ENCODE results near the gene BBX. TPM values are rescaled to one million over a fixed set of nuclear protein-coding genes. Genes with fewer than 3 reads are reported as not detected.

BBX gene
- total RNA-seq, 1 donor from 2014 or later, result 62.3 TPM

DNA sequence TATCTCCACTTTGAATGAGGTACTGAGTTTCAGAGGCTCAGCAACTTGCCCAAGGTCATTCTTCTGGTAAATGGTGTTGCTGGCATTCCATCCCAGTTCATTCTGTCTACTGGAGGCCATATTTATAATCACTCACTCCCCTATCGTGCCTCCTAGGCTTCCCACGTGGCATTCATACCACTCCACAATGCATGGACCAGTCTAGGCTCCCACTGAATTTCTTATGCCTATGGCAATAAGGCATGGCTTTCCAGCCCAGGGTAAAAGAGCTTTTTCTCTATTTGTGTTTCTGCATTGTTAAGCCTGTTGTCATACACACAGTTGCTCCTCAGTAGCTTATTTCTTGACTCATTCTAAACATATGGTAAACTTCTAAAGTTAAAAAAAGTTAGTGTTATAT is 19.9 kb downstream of the BBX start:
- Histone ChIP-seq H3K27ac (no peak overlapping the region), H3K9me3 (no peaks in the 10 kb centered on the region), H3K27me3 (no peaks in the 10 kb centered on the region), H3K4me1 (no peaks in the 10 kb centered on the region), H3K36me3 (no peaks in the 10 kb centered on the region), H3K4me3 (no peak overlapping the region)
- ATAC-seq (no peak), DNase-seq (no peak)
- TF ChIP-seq, protein P1, sequence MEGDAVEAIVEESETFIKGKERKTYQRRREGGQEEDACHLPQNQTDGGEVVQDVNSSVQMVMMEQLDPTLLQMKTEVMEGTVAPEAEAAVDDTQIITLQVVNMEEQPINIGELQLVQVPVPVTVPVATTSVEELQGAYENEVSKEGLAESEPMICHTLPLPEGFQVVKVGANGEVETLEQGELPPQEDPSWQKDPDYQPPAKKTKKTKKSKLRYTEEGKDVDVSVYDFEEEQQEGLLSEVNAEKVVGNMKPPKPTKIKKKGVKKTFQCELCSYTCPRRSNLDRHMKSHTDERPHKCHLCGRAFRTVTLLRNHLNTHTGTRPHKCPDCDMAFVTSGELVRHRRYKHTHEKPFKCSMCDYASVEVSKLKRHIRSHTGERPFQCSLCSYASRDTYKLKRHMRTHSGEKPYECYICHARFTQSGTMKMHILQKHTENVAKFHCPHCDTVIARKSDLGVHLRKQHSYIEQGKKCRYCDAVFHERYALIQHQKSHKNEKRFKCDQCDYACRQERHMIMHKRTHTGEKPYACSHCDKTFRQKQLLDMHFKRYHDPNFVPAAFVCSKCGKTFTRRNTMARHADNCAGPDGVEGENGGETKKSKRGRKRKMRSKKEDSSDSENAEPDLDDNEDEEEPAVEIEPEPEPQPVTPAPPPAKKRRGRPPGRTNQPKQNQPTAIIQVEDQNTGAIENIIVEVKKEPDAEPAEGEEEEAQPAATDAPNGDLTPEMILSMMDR (IDR thresholded peaks at IDR 0.05), result no peak
- intact Hi-C loops (cut with DNase I), result no loop called here

DNA sequence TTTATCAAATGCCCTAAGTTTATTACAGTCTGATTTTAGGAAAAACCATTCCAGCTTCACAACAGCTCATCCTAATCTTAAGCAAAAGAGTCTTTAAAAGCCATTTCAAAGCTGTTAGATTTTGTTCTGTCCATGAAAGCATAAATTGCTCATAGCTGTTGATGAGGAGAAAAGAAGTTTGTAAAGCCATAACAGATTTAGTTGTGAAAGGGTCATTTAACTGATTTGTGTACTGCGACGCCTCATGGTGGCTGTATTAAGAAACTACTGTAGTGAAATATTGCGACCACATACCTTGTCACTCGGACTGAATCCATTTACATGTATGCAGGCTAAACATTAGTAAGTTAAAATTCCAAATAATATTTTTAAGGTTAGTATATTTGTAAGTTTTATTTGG is 20.9 kb downstream of the BBX start:
- intact Hi-C loops (cut with DNase I), result no loop called here
- no peak for ATAC-seq

DNA sequence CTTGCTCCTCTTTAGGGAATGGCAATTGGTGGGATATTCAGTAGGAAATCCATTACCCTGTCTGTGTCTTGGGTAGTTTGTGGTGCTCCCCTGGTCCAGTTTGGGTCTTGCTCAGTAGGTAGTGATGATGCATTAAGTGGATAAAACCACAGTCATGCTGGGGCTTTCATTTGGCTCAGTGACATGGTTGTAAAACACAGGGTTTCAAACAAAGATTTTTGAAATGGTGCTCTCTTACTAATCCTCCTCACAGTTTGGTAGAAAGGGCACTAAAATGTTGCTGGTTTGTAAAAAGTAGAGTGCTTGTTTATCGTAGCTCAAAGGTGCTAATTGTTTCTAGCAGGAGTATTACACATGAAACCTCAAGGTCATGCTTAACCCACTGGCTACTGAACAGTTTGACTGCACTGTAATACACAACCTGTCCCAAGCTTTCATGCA is 22.9 kb downstream of the BBX start:
- H3K4me3 ChIP-seq, result no peak overlapping the region
- intact Hi-C loops (cut with DNase I), result no loop called here
- ATAC-seq (no peak), DNase-seq (no peak)
- H3K27ac ChIP-seq, result no peak overlapping the region
- H3K9me3 ChIP-seq, result no peaks in the 10 kb centered on the region
- no peaks in the 10 kb centered on the region for H3K27me3 ChIP-seq
- H3K4me1 ChIP-seq, result no peaks in the 10 kb centered on the region
- TF ChIP-seq, protein P1 (IDR thresholded peaks at IDR 0.05), result no peak
- H3K36me3 ChIP-seq, result no peaks in the 10 kb centered on the region

More for the DNA sequence above, 20.9 kb downstream of the BBX start:
- no peak overlapping the region for H3K27ac ChIP-seq
- H3K9me3 ChIP-seq, result no peaks in the 10 kb centered on the region
- no peak for DNase-seq
- TF ChIP-seq, protein P1 (IDR thresholded peaks at IDR 0.05), result peak; percentile 20
- no peaks in the 10 kb centered on the region for H3K27me3 ChIP-seq
- H3K4me3 ChIP-seq, result no peak overlapping the region
- no peaks in the 10 kb centered on the region for H3K4me1 ChIP-seq
- H3K36me3 ChIP-seq, result no peaks in the 10 kb centered on the region

DNA sequence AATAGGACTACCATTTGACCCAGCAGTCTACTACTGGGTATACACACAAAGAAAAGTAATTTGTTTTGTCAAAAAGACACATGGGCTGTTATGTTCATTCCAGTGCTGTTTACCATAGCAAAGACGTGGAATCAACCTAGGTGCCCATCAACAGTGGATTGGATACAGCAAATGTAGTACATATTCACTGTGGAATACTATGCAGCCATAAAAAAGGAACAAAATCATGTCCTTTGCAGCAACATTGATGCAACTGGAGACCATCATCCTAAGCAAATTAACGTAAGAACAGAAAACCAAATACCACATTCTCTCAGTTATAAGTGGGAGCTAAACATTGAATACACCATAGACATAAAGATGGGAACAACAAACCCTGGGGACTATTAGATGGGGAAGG is 25.8 kb downstream of the BBX start:
- Histone ChIP-seq H3K4me1 (no peaks in the 10 kb centered on the region), H3K27me3 (no peaks in the 10 kb centered on the region), H3K4me3 (no peak overlapping the region), H3K36me3 (no peaks in the 10 kb centered on the region), H3K27ac (no peak overlapping the region), H3K9me3 (no peaks in the 10 kb centered on the region)
- DNase-seq, result no peak
- intact Hi-C loops (cut with DNase I), result no loop called here
- TF ChIP-seq, protein P1 (IDR thresholded peaks at IDR 0.05), result no peak
- no peak for ATAC-seq

DNA sequence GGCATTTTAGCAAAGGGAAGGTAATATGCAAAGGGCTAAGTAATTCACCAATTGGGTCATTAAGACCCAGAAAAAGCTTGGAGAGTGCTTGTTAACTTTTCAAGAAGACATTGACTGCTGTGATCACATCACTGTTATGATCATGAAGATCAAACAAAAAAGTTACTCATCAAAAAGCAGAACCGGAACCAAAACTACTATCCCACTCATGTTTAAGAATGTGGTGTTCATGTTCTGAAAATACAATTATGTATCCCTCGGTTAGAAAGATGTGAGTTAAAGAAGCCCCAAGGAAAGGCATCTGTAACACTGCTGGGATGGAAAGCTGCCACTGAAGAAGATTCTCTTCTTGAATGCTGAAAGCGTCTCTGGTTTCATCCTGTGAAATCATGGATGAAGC is 32.6 kb downstream of the BBX start:
- Histone ChIP-seq H3K36me3 (no peaks in the 10 kb centered on the region), H3K27me3 (no peaks in the 10 kb centered on the region), H3K4me1 (no peaks in the 10 kb centered on the region), H3K27ac (no peak overlapping the region), H3K4me3 (no peak overlapping the region), H3K9me3 (no peaks in the 10 kb centered on the region)
- intact Hi-C loops (cut with DNase I), result no loop called here
- DNase-seq (no peak), ATAC-seq (no peak)
- TF ChIP-seq, protein P1 (IDR thresholded peaks at IDR 0.05), result no peak

DNA sequence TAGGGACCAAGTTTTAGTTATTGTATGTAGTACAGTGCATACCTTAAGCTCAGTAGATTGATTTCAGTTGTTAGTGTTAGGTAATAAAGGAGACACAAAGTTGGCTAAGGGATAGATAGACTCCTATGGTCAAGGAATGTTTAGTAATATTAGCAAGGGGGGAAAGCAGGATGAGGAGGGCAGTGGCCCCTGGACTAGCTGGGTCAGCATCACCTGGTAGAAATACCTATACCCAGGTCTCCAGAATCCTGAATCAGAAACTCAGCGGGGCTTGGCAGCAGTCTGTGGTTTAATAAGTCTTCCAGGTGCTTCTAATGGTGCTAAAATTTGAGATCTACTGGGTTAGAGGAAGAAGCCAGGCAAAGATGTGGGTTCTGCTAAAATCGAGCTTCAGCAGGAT is 35.0 kb downstream of the BBX start:
- H3K36me3 ChIP-seq, result no peaks in the 10 kb centered on the region
- no peak overlapping the region for H3K4me3 ChIP-seq
- H3K27ac ChIP-seq, result no peak overlapping the region
- TF ChIP-seq, protein P1 (IDR thresholded peaks at IDR 0.05), result no peak
- intact Hi-C loops (cut with DNase I), result no loop called here
- no peak for DNase-seq
- no peaks in the 10 kb centered on the region for H3K27me3 ChIP-seq
- no peaks in the 10 kb centered on the region for H3K9me3 ChIP-seq
- ATAC-seq, result no peak
- H3K4me1 ChIP-seq, result no peaks in the 10 kb centered on the region
